GM12878 (cell line): Measurements from ENCODE around the gene FSIP1.

Experiments
- ATF3 ChIP-seq: IDR thresholded peaks from 2 replicates; pipeline ENCODE4 v1.6.1; 2011; ENCODE audit warnings: low read depth, mild to moderate bottlenecking, low read length, moderate library complexity, borderline replicate concordance; ENCODE audit errors: extremely low read depth
- CBX5 ChIP-seq: sonication (generic); IDR thresholded peaks from 2 replicates; pipeline ENCODE4 v1.6.1; 2016; ENCODE audit warnings: low read depth, moderate library complexity, mild to moderate bottlenecking, inconsistent platforms
- EGR1 ChIP-seq, 2 experiments: IDR thresholded peaks; 1 replicate in 1 of 2; 2 replicates in 1 of 2; pipeline ENCODE4 v1.6.1; 2011 to 2012; ENCODE audit warnings: low read depth in 2 of 2, low read length in 2 of 2, borderline replicate concordance in 1 of 2, mild to moderate bottlenecking in 1 of 2, moderate library complexity in 1 of 2
- EP300 ChIP-seq, 2 experiments: fragments of 150-350 bp in 1 of 2; IDR thresholded peaks; 2 replicates each; pipeline ENCODE4 v1.6.1; 2011 to 2012; ENCODE audit warnings: low read depth in 2 of 2, low read length in 2 of 2, borderline replicate concordance in 1 of 2, improper control_type of control experiment in 1 of 2, inconsistent platforms in 1 of 2; ENCODE audit not compliant: control insufficient read depth in 1 of 2
- EZH2 ChIP-seq: IDR thresholded peaks from 2 replicates; pipeline ENCODE4 v1.6.1; 2012; ENCODE audit warnings: low read depth, mild to moderate bottlenecking, control low read depth, inconsistent platforms, low read length, borderline replicate concordance; ENCODE audit not compliant: control insufficient read depth
- NFIC ChIP-seq: IDR thresholded peaks from 2 replicates; pipeline ENCODE4 v1.6.1; 2012; ENCODE audit warnings: low read depth, mild to moderate bottlenecking, inconsistent platforms, low read length, moderate library complexity
- POLR2A ChIP-seq: IDR thresholded peaks from 2 replicates; pipeline ENCODE4 v1.6.1; 2011; ENCODE audit warnings: low read depth, mild to moderate bottlenecking, low read length
- POLR2AphosphoS2 ChIP-seq: IDR thresholded peaks from 2 replicates; pipeline ENCODE4 v1.6.1; 2011; ENCODE audit warnings: low read depth, mild to moderate bottlenecking, low read length, improper control_type of control experiment, moderate library complexity
- REST ChIP-seq: IDR thresholded peaks from 2 replicates; pipeline ENCODE4 v1.6.1; 2012; ENCODE audit warnings: mild to moderate bottlenecking, low read depth, low read length
- SUZ12 ChIP-seq: fragments of 200-600 bp; sonication (generic); IDR thresholded peaks from one replicate; pipeline ENCODE4 v1.6.1; 2018; ENCODE audit warnings: antibody characterized with exemption, mild to moderate bottlenecking; ENCODE audit not compliant: unreplicated experiment
- TBL1XR1 ChIP-seq: IDR thresholded peaks from 2 replicates; pipeline ENCODE4 v1.6.1; 2012; ENCODE audit warnings: low read depth, low read length, improper control_type of control experiment
- YY1 ChIP-seq: IDR thresholded peaks from 2 replicates; pipeline ENCODE4 v1.6.1; 2011; ENCODE audit warnings: low read depth, mild to moderate bottlenecking, low read length
- TF ChIP-seq, protein P1 (sequence below), 3 experiments: IDR thresholded peaks in 2 of 3; conservative IDR thresholded peaks in 1 of 3; 2 replicates each; pipeline ENCODE4 v1.5.1; 2011; ENCODE audit warnings: low read depth in 3 of 3, low read length in 3 of 3, mild to moderate bottlenecking in 3 of 3, control low read depth in 2 of 3, moderate library complexity in 2 of 3, inconsistent platforms in 1 of 3, mixed read lengths in 1 of 3; ENCODE audit not compliant: control insufficient read depth in 2 of 3, insufficient read depth in 1 of 3; ENCODE audit errors: extremely low read depth in 1 of 3

DNA sequence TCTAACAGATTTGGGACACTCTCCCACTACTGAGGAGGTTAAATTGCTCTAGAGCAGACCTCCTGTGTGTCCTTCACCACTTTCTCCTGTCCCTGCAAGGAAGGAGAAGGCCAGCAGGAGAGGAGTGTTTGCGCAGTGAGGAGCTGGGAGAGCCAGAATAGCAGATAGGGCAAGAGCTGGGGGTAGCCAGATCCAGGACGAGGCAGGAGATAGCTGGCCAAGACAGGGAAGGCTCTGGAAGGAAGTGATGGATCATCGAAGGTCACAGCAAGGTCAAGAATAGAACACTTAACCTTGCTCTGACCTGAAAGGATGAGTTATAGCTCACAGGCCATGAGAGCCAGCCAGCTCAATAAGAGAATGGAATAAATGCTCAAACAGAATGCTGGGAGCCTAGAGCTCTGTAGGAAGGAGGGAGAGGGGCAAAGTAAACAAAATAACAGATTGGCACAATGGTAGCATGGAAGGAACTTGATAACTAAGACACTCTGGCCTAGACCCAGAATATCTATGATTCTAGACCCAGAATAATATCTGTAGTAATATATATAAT is 37.5 kb upstream of the FSIP1 start:
- no peak for TF ChIP-seq YY1
- TF ChIP-seq, protein P1, sequence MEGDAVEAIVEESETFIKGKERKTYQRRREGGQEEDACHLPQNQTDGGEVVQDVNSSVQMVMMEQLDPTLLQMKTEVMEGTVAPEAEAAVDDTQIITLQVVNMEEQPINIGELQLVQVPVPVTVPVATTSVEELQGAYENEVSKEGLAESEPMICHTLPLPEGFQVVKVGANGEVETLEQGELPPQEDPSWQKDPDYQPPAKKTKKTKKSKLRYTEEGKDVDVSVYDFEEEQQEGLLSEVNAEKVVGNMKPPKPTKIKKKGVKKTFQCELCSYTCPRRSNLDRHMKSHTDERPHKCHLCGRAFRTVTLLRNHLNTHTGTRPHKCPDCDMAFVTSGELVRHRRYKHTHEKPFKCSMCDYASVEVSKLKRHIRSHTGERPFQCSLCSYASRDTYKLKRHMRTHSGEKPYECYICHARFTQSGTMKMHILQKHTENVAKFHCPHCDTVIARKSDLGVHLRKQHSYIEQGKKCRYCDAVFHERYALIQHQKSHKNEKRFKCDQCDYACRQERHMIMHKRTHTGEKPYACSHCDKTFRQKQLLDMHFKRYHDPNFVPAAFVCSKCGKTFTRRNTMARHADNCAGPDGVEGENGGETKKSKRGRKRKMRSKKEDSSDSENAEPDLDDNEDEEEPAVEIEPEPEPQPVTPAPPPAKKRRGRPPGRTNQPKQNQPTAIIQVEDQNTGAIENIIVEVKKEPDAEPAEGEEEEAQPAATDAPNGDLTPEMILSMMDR (IDR thresholded peaks at IDR 0.05 in 2 of 3, conservative IDR thresholded peaks at IDR 0.05 in 1 of 3; ENCODE audit: control insufficient read depth in 2 of 3, extremely low read depth in 1 of 3, insufficient read depth in 1 of 3, low read depth in 3 of 3, low read length in 3 of 3), result no peak
- TF ChIP-seq EP300 (IDR thresholded peaks at IDR 0.05; ENCODE audit: borderline replicate concordance in 1 of 2, control insufficient read depth in 1 of 2, low read depth in 2 of 2, low read length in 2 of 2), result no peak
- TF ChIP-seq EGR1 (IDR thresholded peaks at IDR 0.05; ENCODE audit: borderline replicate concordance in 1 of 2, low read depth in 2 of 2, low read length in 2 of 2), result no peak
- no peak for TF ChIP-seq SUZ12
- no peak for TF ChIP-seq NFIC
- no peak for TF ChIP-seq POLR2AphosphoS2
- TF ChIP-seq POLR2A, result no peak
- no peak for TF ChIP-seq ATF3
- no peak for TF ChIP-seq TBL1XR1
- TF ChIP-seq REST, result no peak
- no peak for TF ChIP-seq EZH2
- TF ChIP-seq CBX5, result no peak
